ENCODE data around the gene INSM1.

Gene INSM1

DNA sequence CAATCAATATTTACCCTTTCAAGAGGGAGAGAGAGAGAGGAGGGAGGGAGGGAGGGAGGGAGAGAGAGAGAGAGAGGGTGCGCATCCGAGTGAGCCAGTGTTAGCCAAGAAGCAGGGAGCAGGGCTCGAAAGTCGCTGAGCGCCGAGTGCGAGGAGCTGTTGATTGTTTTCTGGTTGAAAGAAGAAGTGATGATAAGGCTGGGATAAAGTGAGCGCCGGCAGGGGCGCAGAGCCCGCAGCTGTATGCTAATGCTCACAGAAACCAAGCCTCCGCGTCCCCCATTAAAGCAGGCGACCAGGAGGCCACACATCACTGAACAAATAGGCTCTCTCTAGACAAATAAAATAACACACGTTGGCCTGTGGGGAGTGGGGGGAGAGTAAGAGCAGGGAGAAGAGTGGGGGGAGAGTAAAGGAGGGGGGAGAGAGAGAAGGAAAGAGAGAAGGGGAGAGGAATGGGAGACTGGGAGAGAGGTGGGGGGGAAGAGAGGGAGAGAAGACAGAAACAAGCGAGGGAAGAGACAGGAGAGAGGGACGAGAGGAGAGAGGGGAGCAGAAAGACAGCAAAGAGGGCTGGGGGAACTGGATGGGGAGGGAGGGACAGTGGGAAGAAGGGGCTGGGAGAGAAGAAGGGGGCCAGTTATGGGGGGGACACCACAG is 5.0 kb upstream of the INSM1 start:
- no peak for DNase-seq (ENCODE audit: low spot score)

DNA sequence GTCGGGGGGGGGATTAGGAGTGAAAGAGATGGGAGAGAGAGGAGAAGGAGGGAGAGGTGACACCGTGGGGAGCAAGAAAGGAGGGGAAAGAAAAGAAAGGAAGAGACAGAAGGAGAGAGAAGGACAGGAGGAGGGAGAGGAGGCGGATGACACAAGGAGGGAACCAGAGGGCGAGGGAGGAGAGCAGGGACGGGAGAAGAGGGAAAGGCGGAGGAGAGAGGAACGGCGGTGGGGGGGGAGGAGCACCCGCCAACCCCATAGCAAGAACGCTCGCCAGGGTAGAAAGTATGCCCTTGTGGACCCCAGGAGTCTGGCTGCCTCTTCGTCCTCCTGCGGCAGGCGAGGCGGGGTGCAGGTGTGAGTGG is 4.5 kb upstream of the INSM1 start:
- no peak for DNase-seq (ENCODE audit: low spot score)

DNA sequence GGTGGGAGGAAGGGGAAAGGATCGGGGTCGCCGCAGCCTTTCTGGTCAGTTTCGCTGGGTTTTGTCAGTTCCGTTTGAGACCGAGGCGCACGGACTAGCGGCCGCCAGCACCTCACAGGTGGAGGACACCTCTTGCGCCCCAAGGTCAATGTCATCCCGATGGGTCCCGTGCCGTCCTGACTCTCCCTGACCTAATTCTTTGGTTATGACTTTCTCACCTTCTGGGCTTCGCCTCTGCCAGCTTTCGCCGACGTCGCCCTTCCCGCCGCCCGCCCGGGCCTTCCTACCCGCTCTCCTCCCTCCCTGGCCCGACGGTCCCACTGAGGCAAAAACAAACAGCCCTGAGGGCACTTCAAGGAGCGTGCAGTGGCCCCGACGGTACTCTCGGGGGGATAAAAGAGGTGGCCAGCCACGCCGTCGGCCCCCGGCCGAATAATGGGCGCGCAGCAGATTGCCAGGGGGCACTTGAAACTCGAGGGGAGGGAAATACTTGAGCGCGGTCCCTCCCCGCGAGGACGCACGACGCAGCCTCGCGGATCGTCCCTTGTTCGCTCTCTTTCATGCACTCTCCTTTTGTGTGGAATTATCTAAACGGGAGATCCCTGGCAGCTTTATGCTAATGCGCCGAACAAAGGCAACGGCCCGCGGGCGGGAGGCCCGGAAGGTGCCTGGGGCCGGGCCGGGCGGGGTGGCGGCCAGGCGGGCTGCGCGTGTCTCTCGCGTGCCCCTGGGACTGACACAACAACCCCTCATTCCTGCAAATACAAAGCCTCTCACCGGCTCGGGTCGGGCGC is 3.9 kb upstream of the INSM1 start:
- no peak for DNase-seq (ENCODE audit: low spot score)

DNA sequence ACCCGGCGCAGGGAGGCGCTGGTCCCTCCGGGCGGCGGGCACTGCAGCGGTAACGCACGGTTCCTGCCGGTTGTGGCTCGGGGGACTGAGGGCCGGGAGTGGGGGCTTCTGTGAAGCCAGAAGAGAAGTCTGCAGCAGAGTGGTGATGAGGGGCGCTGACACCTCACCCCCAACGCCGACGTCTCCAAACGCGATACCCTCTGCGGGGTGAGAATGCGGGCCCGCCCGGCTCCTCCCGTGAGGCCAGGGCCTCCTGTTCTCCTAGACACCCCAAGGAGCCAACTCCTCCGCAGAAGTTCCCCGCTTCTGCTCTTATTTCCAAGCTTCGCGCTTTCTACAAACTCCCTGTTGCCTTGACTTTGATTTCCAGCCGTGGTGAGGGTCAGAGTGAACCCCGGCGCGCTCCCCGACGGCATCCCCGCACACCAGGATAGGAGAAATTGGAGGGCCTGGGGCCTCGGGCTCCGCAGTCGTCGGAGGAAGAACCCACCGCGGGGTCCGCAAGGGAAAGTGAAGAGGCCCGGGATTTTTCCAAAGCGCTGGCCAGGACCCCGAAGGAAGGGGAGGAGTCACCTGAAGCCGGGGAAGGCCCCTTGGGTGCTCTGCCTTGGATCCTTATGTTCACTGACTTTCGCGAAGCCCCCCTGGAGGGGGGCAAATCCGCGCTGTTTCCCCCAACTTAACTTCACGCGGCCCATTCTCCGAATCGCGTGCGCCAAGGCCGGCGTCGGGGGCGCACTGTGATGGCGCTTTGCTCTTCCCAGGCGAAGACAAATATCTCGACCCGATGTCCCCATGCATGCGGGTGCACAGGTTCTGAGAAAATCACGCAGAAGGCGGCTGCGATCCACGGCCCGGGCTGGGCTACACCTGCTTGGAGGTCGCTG is 3.1 kb upstream of the INSM1 start:
- DNase-seq (ENCODE audit: low spot score), result no peak

DNA sequence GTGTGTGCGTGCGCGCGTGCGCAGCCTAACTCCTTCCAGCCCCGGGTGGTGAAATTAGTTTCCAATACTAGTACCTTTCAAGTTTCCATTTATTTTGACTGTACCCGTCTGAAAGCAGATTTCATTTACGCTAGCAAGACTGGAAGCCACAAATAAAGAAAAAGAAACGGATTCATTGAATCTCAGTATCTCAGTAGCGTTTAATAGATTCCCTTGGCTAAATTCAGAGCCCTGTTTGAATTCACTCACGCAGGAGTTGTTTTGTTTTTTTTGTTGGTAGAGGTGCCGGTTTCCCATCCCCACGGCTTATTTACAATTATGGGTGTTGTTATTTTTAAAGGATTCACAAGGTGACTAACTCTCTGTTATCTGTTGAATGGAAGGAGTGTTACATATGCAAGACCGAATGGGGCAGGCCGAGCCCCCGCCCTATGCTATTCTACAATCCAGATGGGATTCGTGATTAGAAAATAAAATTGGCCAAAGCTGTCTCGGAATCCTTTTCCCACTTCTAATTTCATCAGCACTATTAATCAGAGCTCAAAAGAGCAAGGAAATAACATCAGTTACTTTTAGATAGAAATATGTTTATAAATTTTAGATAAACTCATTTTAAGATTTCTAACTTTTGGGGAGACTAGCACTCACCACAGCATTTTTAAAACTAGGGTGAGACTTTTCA is 2.3 kb upstream of the INSM1 start:
- no peak for DNase-seq (ENCODE audit: low spot score)

DNA sequence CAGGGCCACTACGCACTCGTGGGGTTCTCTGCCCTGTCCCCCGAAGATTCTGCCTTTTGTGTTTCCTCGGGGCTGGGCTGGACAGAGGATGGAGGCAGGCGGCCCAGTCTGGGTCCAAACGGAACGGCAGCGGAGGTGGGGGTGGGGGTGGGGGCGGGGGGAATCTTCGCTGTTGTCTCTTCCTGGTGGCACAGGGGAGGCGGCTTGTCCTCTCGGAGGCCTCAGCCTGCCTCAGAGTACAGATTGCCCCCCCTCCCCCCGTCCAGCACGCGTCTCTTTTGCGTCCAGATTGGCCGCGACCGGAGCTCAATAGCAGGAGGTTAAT is 1.4 kb upstream of the INSM1 start:
- no peak for DNase-seq (ENCODE audit: low spot score)

DNA sequence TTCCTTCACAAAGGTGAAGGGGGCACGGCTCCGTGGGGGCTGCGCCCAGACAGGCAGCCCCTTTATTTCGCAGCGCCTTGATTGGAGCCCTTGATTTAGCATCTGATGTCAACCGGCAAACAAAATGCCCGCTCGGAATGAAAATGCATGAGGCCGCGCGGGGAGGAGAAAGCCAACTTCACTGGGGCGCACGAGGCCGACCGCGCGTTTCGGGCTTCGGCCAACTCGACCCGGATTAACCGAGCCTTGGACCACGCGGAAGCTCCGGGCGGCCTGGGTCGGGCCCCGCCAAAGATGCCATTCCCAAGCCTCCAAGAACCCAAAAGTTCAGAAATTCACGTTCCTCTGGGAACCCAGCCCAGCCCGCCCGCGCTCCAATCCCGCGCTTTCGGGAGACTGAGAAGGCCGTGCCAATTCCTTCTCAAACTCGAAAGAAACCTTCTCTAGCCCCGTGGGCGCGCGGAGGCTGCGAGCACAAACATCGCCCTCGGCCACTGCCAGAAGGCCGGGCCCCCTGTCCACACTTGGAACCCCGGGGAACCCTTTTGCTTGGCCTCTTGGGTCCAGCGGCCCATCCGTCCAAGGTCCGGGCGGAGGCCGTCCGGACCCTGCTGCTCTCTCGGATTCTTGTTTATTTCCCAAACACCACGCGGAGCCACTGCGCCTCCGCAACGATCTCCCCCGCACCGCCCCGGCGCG is 879 bp upstream of the INSM1 start:
- no peak for DNase-seq (ENCODE audit: low spot score)

DNA sequence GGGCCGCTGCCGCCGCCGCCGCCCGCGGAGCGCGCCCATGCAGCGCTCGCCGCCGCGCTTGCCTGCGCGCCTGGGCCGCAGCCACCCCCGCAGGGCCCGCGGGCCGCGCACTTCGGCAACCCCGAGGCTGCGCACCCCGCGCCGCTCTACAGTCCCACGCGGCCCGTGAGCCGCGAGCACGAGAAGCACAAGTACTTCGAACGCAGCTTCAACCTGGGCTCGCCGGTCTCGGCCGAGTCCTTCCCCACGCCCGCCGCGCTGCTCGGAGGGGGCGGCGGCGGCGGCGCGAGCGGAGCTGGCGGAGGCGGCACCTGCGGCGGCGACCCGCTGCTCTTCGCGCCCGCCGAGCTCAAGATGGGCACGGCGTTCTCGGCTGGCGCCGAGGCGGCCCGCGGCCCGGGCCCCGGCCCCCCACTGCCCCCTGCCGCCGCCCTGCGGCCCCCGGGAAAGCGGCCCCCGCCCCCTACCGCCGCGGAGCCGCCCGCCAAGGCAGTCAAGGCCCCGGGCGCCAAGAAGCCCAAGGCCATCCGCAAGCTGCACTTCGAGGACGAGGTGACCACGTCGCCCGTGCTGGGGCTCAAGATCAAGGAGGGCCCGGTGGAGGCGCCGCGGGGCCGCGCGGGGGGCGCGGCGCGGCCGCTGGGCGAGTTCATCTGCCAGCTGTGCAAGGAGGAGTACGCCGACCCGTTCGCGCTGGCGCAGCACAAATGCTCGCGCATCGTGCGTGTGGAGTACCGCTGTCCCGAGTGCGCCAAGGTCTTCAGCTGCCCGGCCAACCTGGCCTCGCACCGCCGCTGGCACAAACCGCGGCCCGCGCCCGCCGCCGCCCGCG is 730 bp downstream of the INSM1 start:
- no peak for DNase-seq (ENCODE audit: low spot score)

DNA sequence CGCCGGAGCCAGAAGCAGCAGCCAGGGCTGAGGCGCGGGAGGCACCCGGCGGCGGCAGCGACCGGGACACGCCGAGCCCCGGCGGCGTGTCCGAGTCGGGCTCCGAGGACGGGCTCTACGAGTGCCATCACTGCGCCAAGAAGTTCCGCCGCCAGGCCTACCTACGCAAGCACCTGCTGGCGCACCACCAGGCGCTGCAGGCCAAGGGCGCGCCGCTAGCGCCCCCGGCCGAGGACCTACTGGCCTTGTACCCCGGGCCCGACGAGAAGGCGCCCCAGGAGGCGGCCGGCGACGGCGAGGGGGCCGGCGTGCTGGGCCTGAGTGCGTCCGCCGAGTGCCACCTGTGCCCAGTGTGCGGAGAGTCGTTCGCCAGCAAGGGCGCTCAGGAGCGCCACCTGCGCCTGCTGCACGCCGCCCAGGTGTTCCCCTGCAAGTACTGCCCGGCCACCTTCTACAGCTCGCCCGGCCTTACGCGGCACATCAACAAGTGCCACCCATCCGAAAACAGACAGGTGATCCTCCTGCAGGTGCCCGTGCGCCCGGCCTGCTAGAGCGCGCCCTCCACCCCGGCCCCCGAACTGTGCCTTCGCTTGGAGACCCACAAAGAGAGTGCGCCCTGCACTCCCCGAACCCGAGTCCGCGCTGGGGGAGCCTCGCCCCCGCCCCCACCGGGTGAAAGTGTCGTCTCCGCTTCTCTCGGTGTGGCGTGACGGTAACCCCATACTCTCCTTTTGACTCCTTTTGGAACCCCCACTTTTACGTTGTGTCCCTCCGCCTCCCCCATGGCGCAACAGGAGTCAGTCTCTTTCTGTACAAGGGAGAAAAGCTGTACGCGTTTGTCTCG is 1.6 kb downstream of the INSM1 start:
- DNase-seq (ENCODE audit: low spot score), result no peak

DNA sequence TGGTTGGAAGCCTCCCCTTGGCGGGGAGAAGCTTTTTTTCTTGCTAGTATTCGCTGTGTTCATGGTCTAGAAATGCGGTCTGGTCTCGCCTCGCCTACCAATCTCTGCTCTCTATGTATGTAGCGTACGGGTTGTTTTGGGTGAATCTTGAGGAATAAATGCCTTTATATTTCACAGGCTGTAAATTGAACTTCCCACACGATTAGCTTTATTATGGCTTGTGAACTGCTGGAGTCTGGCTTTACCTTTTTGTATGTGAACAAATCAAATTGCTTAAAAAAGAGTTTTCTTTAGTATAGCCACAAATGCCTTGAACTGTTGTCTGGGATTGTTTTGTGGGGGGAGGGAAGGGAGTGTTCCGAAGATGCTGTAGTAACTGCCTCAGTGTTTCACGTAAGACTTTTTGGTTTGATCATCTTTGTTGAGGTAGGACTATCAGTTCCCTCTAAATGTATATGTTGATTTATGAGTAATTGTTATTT is 2.2 kb downstream of the INSM1 start:
- no peak for DNase-seq (ENCODE audit: low spot score)

DNA sequence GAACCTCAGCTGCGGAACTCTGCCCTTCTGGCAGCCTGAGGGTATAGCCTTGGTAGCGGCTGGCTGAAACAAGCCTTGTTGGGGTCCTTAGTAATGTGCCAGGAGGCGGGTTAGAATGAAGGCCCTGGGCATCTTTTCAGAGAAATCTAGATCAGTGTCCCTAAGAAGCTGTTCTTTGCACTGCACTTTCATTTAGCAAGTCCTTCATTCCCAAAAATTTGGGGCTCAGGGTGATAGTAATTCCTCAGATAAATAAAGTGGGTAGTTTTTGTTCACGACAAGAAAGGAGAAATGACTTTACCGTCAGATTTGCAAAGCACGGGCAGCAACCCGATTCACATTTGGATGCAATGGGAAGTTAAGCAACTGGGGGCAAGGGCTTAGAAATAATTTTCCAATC is 3.2 kb downstream of the INSM1 start:
- no peak for DNase-seq (ENCODE audit: low spot score)

DNA sequence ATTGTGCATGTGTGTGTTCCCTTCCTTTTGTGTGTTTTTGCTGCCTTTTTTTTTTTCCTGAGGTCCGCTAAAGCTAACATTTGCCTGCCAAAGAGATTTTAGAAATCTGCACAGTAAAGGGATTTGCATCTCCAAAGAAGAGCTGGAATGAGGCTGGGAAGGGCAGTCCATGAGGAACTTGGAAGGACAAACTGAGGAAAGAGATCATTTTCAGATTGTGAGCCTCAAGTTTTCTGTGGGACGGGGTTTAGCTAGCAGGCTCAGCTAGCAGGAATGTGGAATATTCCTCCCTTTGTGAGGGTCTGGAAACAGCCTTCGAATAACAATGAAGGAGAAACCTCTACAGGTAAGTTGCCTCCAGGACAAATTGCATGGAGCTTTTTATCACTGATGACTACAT is 3.8 kb downstream of the INSM1 start:
- DNase-seq (ENCODE audit: low spot score), result no peak

DNA sequence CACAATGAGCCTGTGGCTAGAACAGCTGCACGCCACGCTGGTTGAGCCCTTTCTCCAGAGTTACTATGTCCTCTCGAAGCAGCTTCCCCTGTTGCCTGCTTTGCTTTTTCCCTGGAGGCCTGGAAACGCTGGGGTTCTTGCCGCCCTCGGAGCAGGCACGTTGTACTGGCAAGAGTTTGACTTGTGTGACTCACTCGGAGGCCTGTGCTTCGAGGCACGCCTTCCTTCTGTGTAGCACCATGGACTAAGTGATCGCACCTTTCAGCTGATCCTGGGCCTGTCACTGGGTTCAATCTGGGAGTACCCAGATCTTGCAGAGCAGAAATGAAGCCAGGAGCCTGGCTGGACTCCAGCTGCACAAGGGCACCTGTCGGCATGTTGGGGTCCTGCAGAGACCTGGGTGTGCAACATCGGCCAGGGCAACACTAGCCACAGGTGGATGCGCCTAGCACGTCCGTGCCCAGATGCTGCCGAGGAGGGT is 5.2 kb downstream of the INSM1 start:
- no peak for DNase-seq (ENCODE audit: low spot score)

DNA sequence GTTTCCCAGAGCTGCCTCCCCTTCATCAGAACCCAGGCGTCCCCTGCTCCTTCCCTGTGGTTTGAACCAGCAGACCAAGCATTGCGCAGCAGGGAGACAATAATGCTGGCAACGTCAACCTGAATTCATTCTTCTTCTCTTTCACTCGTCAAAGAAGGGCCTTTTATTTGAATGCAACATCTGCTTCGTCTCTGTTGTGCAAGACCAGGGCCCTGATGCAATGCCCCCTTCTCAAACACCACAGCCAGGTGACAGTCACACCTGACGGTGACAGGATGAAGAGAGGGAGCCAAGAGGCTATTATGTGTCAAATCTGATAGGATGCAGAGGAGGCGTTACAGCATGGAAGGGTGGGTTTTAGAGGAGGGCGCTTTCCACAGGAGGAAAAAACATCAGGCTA is 8.0 kb downstream of the INSM1 start:
- DNase-seq (ENCODE audit: low spot score), result no peak

DNA sequence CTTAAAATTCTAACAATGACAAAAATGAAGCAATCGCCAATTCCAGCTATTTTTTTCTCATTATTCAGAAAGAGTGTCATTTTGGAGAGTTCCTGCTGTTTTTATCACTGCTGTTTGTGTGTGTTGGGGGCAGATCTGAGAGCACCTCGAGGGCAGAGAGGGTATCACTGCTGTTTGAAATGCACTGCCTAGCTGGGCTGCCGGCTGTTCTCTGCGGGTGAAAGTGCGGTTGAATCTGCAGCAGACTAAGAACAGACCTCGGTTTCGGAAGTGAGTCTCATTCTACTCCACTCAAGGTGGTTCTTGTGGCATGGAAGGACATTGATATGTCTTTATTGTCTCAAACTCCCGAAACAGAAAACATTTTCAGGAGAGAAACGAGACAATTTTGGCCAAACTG is 18.3 kb downstream of the INSM1 start:
- no peak for DNase-seq (ENCODE audit: low spot score)

DNA sequence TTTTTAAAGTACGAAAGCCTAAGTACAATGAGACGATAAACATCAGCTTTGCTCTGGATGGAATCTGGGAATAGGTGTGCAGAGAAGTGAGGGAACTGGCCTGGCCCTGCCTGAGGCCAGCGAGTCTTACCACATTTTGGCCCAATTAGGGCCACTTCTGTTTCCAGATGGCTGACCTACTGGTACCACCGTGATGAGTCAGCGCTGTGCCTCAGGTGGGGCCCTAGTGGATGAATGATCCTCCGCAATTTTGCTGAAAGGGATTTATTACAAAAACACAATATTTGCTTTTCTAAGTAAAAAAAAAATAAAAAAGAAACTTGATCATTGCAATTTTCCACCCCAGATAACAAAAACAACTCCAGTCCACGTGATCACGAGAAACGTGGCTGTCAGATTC is 22.5 kb downstream of the INSM1 start:
- DNase-seq (ENCODE audit: low spot score), result no peak

DNA sequence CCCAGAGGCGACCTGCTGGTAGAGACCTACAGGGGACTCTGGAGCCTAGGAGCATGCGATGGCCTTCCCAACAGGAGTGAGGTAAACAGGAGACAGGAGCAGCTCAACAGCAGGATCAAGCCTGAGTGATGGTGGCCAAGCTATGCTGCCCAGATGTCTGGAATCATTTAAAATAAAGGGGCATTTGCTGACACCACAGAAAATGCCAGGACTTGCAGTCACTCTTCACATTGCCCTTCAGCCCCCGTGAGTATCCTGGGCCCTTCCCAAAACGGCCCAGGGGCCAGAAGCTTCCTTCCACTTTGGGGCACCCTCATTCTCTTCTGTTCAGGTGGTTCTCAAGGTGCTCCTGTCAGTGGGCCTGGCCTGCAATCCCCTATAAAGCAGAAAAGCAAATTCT is 23.2 kb downstream of the INSM1 start:
- DNase-seq (ENCODE audit: low spot score), result no peak

DNA sequence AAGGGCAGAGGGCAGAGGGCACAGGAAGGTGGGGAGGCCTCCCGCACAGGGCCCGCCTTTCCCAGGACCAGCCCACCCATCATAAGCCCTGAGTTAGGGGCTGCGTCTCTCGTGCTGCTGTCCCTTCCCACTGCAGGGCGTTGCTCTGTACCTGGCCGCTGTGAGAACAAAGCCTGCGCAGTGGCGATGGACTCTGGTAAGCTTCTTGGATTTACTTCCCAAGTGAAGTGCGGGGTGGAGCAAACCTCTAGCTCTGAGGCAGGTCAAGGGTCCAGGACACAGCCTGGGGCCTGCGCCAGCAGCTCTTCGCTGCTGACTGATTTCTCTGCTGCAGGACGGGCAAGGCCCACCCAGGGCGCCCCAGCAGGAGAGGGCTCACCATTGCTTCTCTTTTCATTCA is 23.9 kb downstream of the INSM1 start:
- no peak for DNase-seq (ENCODE audit: low spot score)

DNA sequence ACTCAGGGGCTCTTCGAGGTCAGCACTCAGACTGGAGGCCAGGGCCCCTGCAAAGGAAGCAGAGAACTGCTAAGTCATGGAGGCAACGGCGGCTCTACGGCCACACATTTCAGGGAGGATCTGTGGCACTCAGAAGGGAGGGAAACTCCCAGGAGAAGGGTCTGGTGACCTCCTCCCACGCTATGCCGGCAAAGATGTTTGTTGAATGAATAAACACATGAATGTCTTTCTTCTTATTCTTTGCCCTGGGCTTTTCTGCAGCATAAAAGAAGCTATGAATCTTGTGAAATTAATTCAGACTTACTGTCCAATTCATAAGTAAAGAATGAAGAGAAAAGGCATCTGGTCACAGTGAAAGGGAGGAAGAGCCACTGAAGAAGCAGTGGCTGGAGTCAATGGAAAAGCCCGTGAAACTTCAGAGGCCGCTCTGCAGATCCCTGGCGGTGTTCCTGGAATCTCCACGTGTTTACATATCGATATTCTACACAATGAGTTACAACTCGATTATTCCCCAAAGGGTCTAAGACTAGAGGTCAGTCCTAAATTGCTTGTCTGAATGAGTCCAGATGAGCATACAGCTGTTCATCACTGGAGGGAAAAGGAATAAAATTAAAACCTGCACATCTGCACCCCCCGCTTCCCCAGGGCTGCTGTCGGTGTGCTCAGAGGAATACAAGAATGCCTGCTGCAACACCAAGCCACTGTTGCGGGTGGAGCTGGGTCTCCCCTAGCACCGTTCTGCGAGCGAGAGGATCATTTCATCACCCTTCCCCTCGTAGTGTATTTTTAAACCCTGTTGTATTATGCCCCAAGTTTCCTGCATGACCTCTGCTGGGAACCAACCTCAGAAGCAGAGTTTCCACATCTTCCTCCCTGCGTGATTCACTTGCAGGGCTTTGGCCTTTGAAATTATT is 25.6 kb downstream of the INSM1 start:
- no peak for DNase-seq (ENCODE audit: low spot score)
